Measurements from ENCODE around the gene VAV2. TPM values are rescaled to one million over a fixed set of nuclear protein-coding genes. Genes with fewer than 3 reads are reported as not detected.

VAV2 gene
- total RNA-seq, 2 donors from 2014 or later, result 3.4 to 6.0 TPM

GRCh38 chr9:133843751-133844397 lies 148.2 kb downstream of the VAV2 start:
- H3K27ac ChIP-seq, result no peak overlapping the region
- no peaks in the 10 kb centered on the region for H3K36me3 ChIP-seq
- H3K9me3 ChIP-seq, result no peaks in the 10 kb centered on the region
- no peak for DNase-seq (ENCODE audit: low spot score)
- no peak for TF ChIP-seq CTCF (IDR thresholded peaks at IDR 0.05)
- H3K27me3 ChIP-seq, result no peaks in the 10 kb centered on the region
- H3K4me3 ChIP-seq, result no peak overlapping the region
- peaks cover 0 to 37% of the 10 kb centered on the region in 2 donors for H3K4me1 ChIP-seq

- Histone ChIP-seq H3K27me3 (no peaks in the 10 kb centered on the region), H3K36me3 (no peaks in the 10 kb centered on the region), H3K9me3 (no peaks in the 10 kb centered on the region), H3K4me3 (no peak overlapping the region), H3K4me1 (peaks cover 0 to 37% of the 10 kb centered on the region in 2 donors), H3K27ac (no peak overlapping the region)
- TF ChIP-seq CTCF (IDR thresholded peaks at IDR 0.05), result no peak
- no peak for DNase-seq (ENCODE audit: low spot score)
Observed at GRCh38 chr9:133843250-133843649, 148.9 kb downstream of the VAV2 start.

GRCh38 chr9:133842721-133843227 lies 149.3 kb downstream of the VAV2 start:
- no peak for DNase-seq (ENCODE audit: low spot score)
- H3K36me3 ChIP-seq, result no peaks in the 10 kb centered on the region
- H3K27ac ChIP-seq, result no peak overlapping the region
- H3K4me3 ChIP-seq, result no peak overlapping the region
- H3K4me1 ChIP-seq, result peaks cover 0 to 37% of the 10 kb centered on the region in 2 donors
- no peaks in the 10 kb centered on the region for H3K27me3 ChIP-seq
- no peaks in the 10 kb centered on the region for H3K9me3 ChIP-seq
- no peak for TF ChIP-seq CTCF (IDR thresholded peaks at IDR 0.05)

- no peak overlapping the region for H3K27ac ChIP-seq
- TF ChIP-seq CTCF (IDR thresholded peaks at IDR 0.05), result no peak
- no peaks in the 10 kb centered on the region for H3K36me3 ChIP-seq
- H3K4me3 ChIP-seq, result no peak overlapping the region
- no peak for DNase-seq (ENCODE audit: low spot score)
- H3K27me3 ChIP-seq, result no peaks in the 10 kb centered on the region
- no peaks in the 10 kb centered on the region for H3K9me3 ChIP-seq
- H3K4me1 ChIP-seq, result peaks cover 0 to 37% of the 10 kb centered on the region in 2 donors
Observed at GRCh38 chr9:133842174-133842573, 149.9 kb downstream of the VAV2 start.

GRCh38 chr9:133841167-133841812 lies 150.8 kb downstream of the VAV2 start:
- Histone ChIP-seq H3K9me3 (no peaks in the 10 kb centered on the region), H3K4me1 (peaks cover 0 to 36% of the 10 kb centered on the region in 2 donors), H3K36me3 (no peaks in the 10 kb centered on the region), H3K27ac (no peak overlapping the region), H3K4me3 (no peak overlapping the region), H3K27me3 (no peaks in the 10 kb centered on the region)
- no peak for DNase-seq (ENCODE audit: low spot score)
- TF ChIP-seq CTCF (IDR thresholded peaks at IDR 0.05), result no peak
